HepG2 (cell line): ENCODE data around the gene DHRS13. TPM values are rescaled to one million over a fixed set of nuclear protein-coding genes. Genes with fewer than 3 reads are reported as not detected.

Experiments used
- BHLHE40 ChIP-seq: IDR thresholded peaks from 2 replicates; pipeline ENCODE4 v1.6.1; 2011; ENCODE audit warnings: low read length, improper control_type of control experiment
- CENPX ChIP-seq: sonication (generic); formaldehyde crosslinking; IDR thresholded peaks from 2 replicates; pipeline ENCODE4 v1.9.0; 2021; ENCODE audit warnings: mild to moderate bottlenecking, missing genetic modification reagents, moderate library complexity
- JUND ChIP-seq: sonication (generic); formaldehyde crosslinking; IDR thresholded peaks from 2 replicates; pipeline ENCODE4 v1.8.0; 2022; ENCODE audit warnings: mild to moderate bottlenecking, missing genetic modification reagents
- KDM5B ChIP-seq: sonication (generic); formaldehyde crosslinking; IDR thresholded peaks from 2 replicates; pipeline ENCODE4 v1.4.0; 2020; ENCODE audit warnings: missing genetic modification reagents, mild to moderate bottlenecking, borderline replicate concordance
- MED8 ChIP-seq: sonication (generic); formaldehyde crosslinking; IDR thresholded peaks from 2 replicates; pipeline ENCODE4 v1.8.1; 2023; ENCODE audit warnings: mild to moderate bottlenecking, missing genetic modification reagents; ENCODE audit not compliant: insufficient replicate concordance
- MXI1 ChIP-seq: IDR thresholded peaks from 3 replicates; pipeline ENCODE4 v1.6.1; 2012; ENCODE audit warnings: low read depth, low read length, inconsistent platforms, borderline replicate concordance
- PLRG1 ChIP-seq: fragments of 450-650 bp; conservative IDR thresholded peaks from 2 replicates; pipeline ENCODE4 v1.6.1; 2016
- SOX6 ChIP-seq, 2 experiments: fragments of 450-650 bp in 1 of 2; sonication (generic) in 1 of 2; formaldehyde crosslinking in 1 of 2; IDR thresholded peaks; 2 replicates each; pipeline versions ENCODE4 v1.4.0 to v1.6.1; 2017 to 2020; ENCODE audit warnings: antibody characterized with exemption in 1 of 2, mild to moderate bottlenecking in 1 of 2, missing genetic modification reagents in 1 of 2
- YEATS4 ChIP-seq: sonication (generic); formaldehyde crosslinking; IDR thresholded peaks from 2 replicates; pipeline ENCODE4 v1.4.0; 2020; ENCODE audit warnings: missing genetic modification reagents, borderline replicate concordance
- ZBTB7B ChIP-seq: sonication (generic); formaldehyde crosslinking; IDR thresholded peaks from 2 replicates; pipeline ENCODE4 v1.4.0; 2020; ENCODE audit warnings: missing genetic modification reagents
- ZKSCAN5 ChIP-seq: sonication (generic); formaldehyde crosslinking; IDR thresholded peaks from 2 replicates; pipeline ENCODE4 v1.5.1; 2020; ENCODE audit warnings: mild to moderate bottlenecking, missing genetic modification reagents
- ZNF17 ChIP-seq: sonication (generic); formaldehyde crosslinking; IDR thresholded peaks from 2 replicates; pipeline ENCODE4 v1.5.0; 2020; ENCODE audit warnings: mild to moderate bottlenecking, missing genetic modification reagents
- ZNF577 ChIP-seq: sonication (generic); formaldehyde crosslinking; IDR thresholded peaks from 2 replicates; pipeline ENCODE4 v1.4.0; 2020; ENCODE audit warnings: mild to moderate bottlenecking, low read depth, missing genetic modification reagents, borderline replicate concordance
- ZSCAN12 ChIP-seq: sonication (generic); formaldehyde crosslinking; IDR thresholded peaks from 2 replicates; pipeline ENCODE4 v1.9.0; 2021; ENCODE audit warnings: mild to moderate bottlenecking, missing genetic modification reagents
- ZSCAN22 ChIP-seq: sonication (generic); formaldehyde crosslinking; IDR thresholded peaks from 2 replicates; pipeline ENCODE4 v1.4.0; 2020; ENCODE audit warnings: mild to moderate bottlenecking, missing genetic modification reagents
- polyA plus RNA-seq, 8 experiments: library from polyadenylated mRNA; depleted of rRNA in 3 of 8; stranded (reverse) in 7 of 8; unstranded in 1 of 8; fragments of >200 nt; fragmentation: Illumina TruSeq in 4 of 8; extraction: Trizol in 4 of 8; gene quantifications; 2 replicates each; pipeline versions ENCODE4 v1.2.1 to v1.2.3, GENCODE V29; 2011 to 2016; ENCODE audit warnings: low read depth in 4 of 8, missing spikeins in 1 of 8, mixed read lengths in 1 of 8; ENCODE audit not compliant: insufficient read depth in 1 of 8
- total RNA-seq, 5 experiments: library from RNA; depleted of rRNA; stranded (reverse); fragments of >200 nt; fragmentation: Illumina TruSeq; extraction: Trizol; gene quantifications; 2 replicates each; pipeline ENCODE4 v1.2.3, GENCODE V29; 2016; ENCODE audit warnings: low read depth in 1 of 5
- TF ChIP-seq, protein P1 (sequence below): sonication (generic); formaldehyde crosslinking; IDR thresholded peaks from 2 replicates; pipeline ENCODE4 v1.4.0; 2020; ENCODE audit warnings: missing genetic modification reagents
- TF ChIP-seq, protein P2 (sequence below): sonication (generic); formaldehyde crosslinking; IDR thresholded peaks from 2 replicates; pipeline ENCODE4 v1.4.0; 2020; ENCODE audit warnings: missing genetic modification reagents

The DHRS13 gene
- total and polyA plus RNA-seq, 2 of the 13 experiments (the other 11 are each of a cell fraction or from before 2014, with no cell fraction given), result 11.8 to 12.6 TPM

DNA sequence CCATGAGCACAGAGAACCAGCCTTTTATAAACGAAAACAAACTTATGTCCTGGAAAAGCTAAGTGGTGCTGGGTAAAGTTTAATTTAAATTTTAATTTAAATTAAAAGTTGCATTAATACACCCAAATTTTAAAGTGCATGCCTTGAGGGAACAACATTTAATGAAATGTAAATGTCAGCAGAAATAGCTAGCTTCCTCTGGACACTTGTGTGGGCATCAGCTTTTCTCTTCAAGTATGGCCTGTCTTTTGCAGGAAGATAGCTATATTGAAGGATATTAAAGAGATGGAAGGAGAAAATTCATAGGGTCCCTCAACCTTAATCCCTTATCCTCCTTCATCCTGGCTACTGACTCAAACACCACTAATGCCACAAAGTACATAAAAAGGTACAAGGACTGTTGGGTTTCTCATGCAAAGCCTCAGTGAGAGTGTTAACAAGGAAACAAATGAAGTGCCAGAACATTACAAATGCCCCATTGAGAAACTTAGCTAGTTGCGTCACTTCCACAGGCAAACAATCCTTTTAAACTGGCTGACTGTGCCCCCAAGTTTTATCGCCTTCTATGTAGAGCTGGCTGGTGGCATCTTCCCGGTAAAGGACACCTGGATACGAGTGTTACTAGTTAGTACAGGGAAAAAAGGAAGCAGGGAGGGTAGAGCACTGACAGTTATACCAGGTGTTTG lies 34.3 kb upstream of the DHRS13 start (continued):
- no peak for TF ChIP-seq MED8
- TF ChIP-seq PLRG1, result no peak
- TF ChIP-seq ZNF17 (CRISPR knock-in tag), result no peak
- TF ChIP-seq KDM5B (CRISPR knock-in tag), result no peak
- no peak for TF ChIP-seq SOX6 (IDR thresholded peaks at IDR 0.05)
- peak; percentile 88 for TF ChIP-seq SOX6 (CRISPR knock-in tag; IDR thresholded peaks at IDR 0.05)
- TF ChIP-seq JUND, result no peak
- no peak for TF ChIP-seq MXI1
- 0 out of 2 replicates have a peak, but pooled peaks have one; percentile 24 for TF ChIP-seq ZBTB7B (CRISPR knock-in tag)
- TF ChIP-seq ZKSCAN5 (CRISPR knock-in tag), result no peak
- TF ChIP-seq BHLHE40, result no peak
- no peak for TF ChIP-seq CENPX
- no peak for TF ChIP-seq ZSCAN22 (CRISPR knock-in tag)
- no peak for TF ChIP-seq ZSCAN12 (CRISPR knock-in tag)
- TF ChIP-seq, protein P1, sequence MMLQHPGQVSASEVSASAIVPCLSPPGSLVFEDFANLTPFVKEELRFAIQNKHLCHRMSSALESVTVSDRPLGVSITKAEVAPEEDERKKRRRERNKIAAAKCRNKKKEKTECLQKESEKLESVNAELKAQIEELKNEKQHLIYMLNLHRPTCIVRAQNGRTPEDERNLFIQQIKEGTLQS, result peak; percentile 58; the same call in 1 of the 2 replicates
- TF ChIP-seq, protein P2, sequence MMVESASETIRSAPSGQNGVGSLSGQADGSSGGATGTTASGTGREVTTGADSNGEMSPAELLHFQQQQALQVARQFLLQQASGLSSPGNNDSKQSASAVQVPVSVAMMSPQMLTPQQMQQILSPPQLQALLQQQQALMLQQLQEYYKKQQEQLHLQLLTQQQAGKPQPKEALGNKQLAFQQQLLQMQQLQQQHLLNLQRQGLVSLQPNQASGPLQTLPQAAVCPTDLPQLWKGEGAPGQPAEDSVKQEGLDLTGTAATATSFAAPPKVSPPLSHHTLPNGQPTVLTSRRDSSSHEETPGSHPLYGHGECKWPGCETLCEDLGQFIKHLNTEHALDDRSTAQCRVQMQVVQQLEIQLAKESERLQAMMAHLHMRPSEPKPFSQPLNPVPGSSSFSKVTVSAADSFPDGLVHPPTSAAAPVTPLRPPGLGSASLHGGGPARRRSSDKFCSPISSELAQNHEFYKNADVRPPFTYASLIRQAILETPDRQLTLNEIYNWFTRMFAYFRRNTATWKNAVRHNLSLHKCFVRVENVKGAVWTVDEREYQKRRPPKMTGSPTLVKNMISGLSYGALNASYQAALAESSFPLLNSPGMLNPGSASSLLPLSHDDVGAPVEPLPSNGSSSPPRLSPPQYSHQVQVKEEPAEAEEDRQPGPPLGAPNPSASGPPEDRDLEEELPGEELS, result peak; percentile 79
- 0 out of 2 replicates have a peak, but pooled peaks have one; percentile 30 for TF ChIP-seq YEATS4
- no peak for TF ChIP-seq ZNF577 (CRISPR knock-in tag)
- TF ChIP-seq, all 625 proteins: peak for 65
